Measurements from ENCODE around the gene TOMM20.
A peak's percentile ranks its signal among the peaks of the same experiment; 100 is the strongest.
"Not testable (repeated sequence)": the region's sequence is repeated elsewhere in the genome, so short reads cannot be mapped to it uniquely, and the experiment has no call there.

The TOMM20 gene

GRCh38 chr1:235078480-235079381 is 49.9 kb downstream of the TOMM20 start:
- no peak for DNase-seq (ENCODE audit: low read depth)

GRCh38 chr1:235077571-235078479 is 50.8 kb downstream of the TOMM20 start:
- no peak for DNase-seq (ENCODE audit: low read depth)

GRCh38 chr1:235077163-235077540 is 51.5 kb downstream of the TOMM20 start:
- DNase-seq (ENCODE audit: low read depth): no peak

- no peak for DNase-seq (ENCODE audit: low read depth)
These were observed 52.0 kb downstream of the TOMM20 start for GRCh38 chr1:235076504-235077162.

DNA sequence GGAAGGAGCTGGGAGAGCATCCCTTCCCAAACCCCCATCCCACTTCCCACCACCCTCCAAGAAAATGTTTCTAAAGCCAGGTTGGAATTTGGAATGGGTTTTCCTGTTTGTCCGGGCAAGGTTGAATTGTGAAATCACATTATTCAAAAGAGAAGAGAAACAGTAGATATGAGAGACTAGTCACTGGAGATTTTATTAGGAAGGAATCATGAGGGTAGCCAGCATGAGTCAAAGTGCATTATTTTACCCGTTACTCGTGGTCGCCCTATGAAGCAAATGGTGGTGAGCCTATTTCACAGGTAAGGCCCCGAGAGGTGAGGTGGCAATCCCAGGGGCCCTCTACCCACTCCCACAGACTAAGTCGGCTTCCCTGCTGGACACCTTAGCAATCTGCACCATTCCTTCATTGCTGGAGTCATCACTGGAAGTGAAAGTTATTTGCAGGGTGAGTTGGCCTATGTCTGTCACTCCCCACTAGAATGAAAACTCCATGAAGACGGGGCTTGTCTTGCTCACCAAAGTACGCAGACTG is 52.8 kb downstream of the TOMM20 start:
- DNase-seq (ENCODE audit: low read depth): no peak

DNA sequence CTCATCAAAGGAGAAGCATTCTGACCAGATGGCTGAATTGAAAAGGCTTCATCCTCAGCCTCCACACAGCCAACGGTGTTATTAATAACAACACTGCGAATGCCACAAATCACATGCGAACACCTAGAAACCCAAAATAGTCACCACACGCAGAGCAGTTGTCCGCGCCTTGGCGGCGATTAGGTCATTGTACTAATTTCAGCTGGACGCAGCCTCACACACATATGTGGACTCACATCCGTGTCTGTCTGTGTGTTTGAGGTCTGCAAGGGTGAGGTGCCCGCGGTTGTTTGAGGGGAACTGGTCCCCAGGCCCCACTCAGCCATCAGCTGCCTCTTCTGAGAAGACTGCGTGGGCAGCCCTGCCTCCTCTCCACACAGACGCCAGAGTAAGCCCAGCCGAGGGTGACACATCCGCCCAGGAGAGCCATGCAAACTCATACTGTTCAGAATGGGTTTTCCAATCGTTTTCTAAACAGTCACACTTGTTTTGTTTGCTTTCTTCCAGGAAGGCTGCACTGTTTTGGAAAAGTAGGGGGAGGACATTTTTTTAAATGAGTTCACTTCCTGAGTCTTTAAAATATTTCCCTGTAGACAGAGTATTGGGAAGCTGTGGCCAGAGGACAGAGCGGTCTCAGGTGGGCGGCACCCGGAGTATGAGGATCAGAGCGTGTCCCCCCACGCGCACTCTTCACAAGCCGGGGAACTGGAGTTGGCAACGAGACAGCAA is 53.4 kb downstream of the TOMM20 start:
- DNase-seq (ENCODE audit: low read depth): peak; percentile 44

- DNase-seq (ENCODE audit: low read depth): peak; percentile 21
These were observed 54.1 kb downstream of the TOMM20 start for GRCh38 chr1:235074523-235075047.

GRCh38 chr1:235073968-235074522 is 54.6 kb downstream of the TOMM20 start:
- DNase-seq (ENCODE audit: low read depth): no peak

- no peak for DNase-seq (ENCODE audit: low read depth)
These were observed 55.2 kb downstream of the TOMM20 start for GRCh38 chr1:235073331-235073967.

DNA sequence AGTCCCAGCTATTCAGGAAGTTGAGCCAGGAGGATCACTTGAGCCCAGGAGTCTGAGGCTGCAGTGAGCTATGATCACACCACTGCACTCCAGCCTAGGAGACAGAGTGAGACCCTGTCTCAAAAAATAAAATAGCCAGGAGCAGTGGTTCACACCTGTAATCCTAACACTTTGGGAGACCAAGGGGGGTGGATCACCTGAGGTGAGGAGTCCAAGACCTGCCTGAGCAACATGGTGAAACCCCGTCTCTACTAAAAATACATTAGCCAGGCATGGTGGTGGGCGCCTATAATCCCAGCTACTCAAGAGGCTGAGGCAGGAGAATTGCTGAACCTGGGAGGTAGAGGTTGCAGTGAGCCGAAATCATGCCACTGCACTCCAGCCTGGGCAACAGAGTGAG is 56.1 kb downstream of the TOMM20 start:
- not testable (repeated sequence) for DNase-seq (ENCODE audit: low read depth)

DNA sequence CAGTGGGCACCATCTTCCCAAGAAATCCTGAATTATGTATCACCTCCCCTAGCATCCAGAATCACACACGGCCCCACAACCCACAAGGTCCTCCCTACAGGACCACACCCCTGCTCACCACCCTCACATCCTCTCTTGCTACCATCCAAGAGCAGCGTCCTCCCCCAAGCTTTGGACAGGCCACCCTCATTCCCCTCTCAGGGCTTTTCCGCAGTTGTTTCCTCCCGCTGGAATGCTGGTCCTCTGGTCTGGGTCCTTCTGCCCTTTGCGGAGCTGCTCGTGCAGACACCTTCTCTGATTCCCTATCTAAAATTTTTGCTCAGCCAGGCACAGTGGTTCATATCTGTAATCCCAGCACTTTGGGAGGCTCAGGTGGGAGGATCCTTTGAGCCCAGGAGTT is 56.5 kb downstream of the TOMM20 start:
- DNase-seq (ENCODE audit: low read depth): no peak

DNA sequence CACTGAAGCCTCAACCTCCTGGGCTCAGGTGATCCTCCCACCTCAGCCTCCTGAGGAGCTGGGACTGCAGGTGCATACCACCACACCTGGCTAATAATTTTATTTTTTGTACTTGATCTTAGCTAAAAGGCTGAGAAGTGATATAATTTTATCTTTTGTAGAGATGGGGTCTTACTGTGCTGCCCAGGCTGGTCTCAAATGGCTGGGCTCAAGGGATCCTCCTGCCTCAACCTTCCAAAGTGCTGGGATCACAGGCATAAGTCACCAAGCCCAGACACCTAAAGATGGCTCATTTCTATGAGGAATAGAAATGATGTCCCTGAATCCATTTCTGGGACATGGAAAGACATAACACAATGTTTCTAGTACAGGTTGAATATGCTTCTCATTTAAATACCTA is 57.8 kb downstream of the TOMM20 start:
- DNase-seq (ENCODE audit: low read depth): no peak

- no peak for DNase-seq (ENCODE audit: low read depth)
These were observed 58.8 kb downstream of the TOMM20 start for GRCh38 chr1:235069577-235070563.

- DNase-seq (ENCODE audit: low read depth): no peak
These were observed 59.5 kb downstream of the TOMM20 start for GRCh38 chr1:235069176-235069575.

DNA sequence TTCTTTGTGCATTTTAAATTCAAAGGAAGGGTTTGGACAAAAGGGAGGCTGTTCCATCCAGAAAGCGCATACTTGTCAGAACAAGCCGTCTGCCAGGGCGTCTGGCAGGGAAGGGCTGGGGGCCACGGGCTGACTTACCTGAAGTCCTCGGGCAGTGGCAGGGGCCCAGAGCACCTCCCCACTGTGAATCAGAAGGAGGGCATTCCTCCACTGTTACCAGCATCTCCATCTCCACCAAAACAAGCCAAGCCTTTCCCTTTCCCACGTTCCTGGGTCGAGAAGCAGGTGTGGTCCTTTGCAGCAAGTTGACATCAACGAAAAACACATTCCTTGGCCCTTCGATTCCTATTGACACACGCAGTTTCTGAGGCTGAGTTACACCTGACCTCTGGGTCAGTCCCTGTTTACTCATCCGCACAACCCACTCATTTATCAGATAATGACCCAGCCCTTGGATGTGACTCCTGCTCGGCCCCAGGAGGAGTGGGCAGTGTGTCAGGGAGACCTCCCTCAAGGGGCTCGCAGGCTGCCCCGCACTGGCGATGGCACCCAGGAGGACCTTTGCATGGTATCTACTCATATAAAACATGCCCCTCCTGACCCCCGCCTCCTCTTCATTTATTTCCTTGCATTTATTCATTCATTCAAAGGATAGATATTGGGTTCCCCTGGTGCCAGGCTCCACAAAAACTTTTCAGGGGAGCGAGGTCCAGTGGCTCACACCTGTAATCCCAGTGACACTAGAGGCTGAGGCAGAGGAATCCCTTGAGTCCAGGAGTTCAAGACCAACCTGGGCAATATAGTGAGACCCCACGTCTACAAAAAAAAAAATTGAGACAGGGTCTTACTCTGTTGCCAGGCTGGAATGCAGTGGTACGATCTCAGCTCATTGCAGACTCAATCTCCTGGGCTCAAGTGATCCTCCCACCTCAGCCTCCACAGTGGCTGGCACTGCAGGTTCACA is 60.2 kb downstream of the TOMM20 start:
- no peak for DNase-seq (ENCODE audit: low read depth)

DNA sequence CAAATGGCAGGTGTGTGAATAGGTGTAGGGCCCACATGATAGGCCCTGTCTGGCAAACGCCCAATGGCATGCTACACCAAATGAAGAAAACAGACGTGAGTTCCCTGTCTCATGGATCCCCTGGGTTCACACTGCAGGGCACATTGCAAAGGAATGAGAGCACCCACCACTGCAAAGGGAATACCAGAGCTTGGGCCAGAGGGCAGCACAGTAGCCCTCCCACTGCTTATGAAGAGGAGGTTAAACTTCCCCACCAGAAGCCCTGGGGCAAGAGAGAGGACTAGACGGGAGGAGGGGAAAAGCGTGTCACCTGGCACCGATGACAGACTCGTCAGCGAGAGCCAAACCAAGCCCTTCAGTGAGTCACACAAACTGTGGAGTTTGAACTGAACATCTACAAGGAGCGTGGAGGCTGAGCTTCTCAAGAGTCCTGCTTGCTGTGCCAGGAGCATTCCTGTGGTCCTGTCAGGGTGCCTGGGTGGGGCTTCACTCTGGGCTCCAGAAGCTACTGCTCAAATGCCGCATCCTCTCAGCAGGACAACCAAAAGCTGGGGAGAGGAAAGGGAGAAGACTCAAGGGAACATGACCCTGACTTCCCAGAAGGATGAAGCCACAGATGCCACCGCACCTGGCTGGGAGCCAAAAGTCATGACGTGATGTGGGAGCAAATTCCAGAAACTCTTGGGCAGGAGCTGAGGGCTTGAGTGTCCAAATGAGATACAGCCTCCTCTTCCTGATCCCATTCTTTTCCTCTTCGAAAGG is 61.1 kb downstream of the TOMM20 start:
- no peak for DNase-seq (ENCODE audit: low read depth)

All from stimulated activated CD8-positive, alpha-beta memory T cell treated with anti-CD3 and anti-CD28 coated beads, Interleukin-12 subunit alpha, Interleukin-12 subunit beta, amount 100 ng/mL, for 1 hour (primary cell).